HG03575 (cell line): ENCODE measurements around the gene NFATC1.

Experiments used
- ATAC-seq: cut with Tn5 transposase; IDR thresholded peaks from one replicate; pipeline ENCODE4 v1.9.1; 2021; ENCODE audit not compliant: unreplicated experiment, insufficient number of reproducible peaks, low FRiP score; ENCODE audit errors: extremely low read depth

Gene NFATC1

DNA sequence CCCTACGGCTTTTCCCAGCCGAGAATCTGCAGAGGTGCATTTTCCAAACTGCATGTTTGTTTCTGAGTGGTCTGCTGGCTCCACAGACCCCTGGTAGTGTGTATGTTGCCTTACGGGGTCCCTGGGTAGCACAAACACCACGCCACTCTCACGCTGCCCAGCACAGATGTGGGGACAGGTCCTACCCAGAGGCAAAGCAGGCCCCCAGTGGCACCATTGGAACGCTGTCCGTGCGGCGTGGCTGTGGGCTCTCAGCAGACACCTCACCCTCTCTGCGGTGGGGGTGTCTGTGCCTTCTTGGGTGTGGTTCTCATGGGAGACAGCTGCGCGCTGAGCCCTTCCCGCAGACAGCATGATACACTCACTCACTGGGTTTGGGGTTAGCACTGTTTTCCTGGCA lies 137.4 kb downstream of the NFATC1 start:
- ATAC-seq = no peak

DNA sequence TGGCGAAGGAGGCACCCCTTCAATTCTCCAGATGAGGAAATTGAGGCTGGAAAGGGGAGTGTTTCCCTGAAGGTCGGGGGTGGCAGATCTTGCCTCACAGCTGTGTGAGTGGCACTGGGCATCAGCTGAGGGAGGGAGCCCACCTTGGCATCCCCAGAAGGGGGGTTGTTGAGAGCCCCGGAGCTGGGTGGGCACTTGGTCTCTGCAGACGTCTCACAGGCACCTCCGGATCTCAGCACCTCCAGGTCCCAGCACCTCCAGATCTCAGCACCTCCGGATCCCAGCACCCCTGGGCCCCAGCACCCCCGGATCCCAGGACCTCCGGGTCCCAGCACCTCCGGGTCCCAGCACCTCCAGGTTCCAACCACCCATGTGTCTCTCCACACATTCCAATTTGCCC lies 137.9 kb downstream of the NFATC1 start:
- ATAC-seq = no peak

DNA sequence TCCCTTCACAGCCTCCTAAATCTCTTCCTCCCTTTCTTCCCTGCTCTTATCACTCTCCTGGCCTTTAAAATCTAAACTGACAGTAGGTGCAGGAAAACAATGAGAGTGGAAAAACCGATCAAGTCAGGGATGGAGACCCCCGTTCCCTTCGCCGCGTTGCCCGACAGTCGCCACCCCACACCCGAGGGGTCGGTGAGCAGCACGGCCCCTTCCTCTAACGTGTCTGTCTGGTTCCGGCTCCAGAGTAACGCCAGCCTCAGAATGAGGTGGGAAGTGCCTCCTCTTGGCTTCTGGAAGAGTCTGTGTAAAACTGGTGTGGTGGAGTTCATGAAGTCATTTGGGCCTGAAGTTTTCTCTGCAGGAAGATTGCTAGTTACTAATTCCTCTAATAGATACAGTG lies 138.6 kb downstream of the NFATC1 start:
- ATAC-seq = no peak

DNA sequence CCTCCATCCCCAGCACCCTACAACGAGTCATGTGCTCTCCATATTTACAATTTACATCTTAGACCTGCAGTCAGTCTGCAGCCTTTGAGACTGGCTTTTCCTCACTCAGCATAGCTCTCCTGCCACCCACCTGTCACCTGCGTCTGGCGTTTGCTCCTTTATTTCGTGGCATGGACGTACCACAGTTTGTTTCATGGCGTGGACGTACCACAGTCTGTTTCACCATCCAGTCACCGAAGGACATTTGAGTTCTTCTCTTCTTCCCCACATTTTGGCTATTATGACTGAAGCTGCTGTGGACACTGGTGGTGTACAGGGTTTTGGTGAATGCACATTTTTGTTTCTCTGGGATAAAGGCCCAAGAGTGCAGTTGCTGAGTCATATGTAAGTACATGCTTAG lies 142.0 kb downstream of the NFATC1 start:
- ATAC-seq = no peak

DNA sequence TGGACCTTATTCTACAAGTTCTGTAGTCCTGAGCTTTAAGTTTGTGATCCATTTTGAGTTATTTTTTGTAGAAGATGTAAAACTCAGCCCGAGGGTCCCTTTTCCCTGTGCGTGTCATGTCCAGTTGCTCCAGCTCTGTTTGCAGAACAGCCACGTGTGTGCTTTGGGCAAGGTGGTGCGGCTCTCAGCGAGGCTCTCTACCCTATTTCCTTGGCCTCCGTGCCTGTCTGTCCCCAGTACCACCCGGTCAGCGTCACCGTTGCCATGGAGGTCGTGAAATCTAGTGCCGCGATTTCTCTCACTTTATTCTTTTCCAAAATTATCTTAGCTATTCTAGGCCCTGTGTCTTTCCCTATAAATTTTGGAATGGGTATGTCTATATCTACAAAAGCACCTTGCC lies 142.9 kb downstream of the NFATC1 start:
- ATAC-seq = no peak

- ATAC-seq = no peak
Measured at GRCh38 chr18:79540161-79540903, 144.6 kb downstream of the NFATC1 start.

DNA sequence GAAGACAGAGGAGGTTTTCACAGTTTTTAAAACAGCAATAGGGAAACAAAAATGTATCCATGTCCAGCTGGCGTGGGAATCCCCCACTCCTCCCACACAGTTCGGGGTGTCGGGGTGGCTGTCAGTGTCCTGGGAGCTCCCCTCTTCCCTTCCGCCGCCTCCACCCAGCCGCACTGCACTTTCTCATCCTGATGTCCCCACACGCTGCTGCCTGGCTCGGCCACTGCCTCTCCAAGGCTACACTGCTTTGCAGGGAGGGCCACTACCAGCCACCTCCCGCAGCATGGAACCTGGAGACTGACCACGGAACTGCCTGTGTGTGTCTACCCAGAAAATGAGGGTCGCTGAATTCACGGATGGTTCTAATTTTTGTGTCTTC lies 145.2 kb downstream of the NFATC1 start:
- no peak for ATAC-seq

- no peak for ATAC-seq
Measured at GRCh38 chr18:79542213-79542612, 146.5 kb downstream of the NFATC1 start.

- no peak for ATAC-seq
Measured at GRCh38 chr18:79542876-79543750, 147.4 kb downstream of the NFATC1 start.

GRCh38 chr18:79543861-79544385 lies 148.2 kb downstream of the NFATC1 start:
- ATAC-seq = no peak

GRCh38 chr18:79544386-79544963 lies 148.7 kb downstream of the NFATC1 start:
- no peak for ATAC-seq

DNA sequence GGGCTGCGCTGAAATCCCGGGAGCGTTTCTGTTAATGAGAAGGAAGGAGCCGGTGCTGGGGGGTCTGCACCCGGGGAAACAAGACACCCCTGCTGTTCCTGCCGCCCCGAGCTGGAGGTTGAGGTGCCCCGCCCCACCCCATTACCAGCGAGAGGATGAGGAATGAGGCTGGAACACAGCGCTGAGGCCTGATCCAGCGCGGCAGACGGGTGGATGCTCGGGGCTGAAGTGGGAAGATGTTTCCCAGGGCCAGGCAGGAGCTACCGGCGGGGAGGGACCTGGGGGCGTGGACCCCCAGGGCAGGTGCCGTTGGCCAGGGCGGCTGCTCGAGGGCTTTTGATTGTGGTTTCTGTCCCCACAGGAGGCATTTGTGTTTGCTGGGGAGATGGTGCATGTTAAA lies 149.5 kb downstream of the NFATC1 start:
- no peak for ATAC-seq

DNA sequence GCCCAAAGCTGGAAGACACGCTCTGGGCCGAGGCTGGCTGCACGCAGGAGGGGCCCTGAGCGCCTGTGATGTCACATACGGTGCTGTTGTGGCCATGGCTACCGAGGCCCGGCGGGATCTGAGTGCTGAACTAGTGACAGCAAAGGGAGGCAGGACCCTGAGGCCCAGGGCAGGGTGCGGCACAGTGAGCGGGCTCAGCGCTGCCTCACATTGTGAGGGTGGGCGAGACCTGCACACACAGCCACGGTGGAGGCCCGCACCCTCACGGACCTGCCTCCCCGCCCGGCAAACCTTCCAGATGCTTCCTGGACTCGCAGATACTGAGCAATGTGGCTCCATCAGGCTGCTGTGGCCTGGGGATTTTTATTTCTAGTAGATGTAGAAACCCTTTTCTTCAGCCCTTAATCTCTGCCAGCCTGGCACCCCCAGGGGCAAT lies 150.0 kb downstream of the NFATC1 start:
- no peak for ATAC-seq

DNA sequence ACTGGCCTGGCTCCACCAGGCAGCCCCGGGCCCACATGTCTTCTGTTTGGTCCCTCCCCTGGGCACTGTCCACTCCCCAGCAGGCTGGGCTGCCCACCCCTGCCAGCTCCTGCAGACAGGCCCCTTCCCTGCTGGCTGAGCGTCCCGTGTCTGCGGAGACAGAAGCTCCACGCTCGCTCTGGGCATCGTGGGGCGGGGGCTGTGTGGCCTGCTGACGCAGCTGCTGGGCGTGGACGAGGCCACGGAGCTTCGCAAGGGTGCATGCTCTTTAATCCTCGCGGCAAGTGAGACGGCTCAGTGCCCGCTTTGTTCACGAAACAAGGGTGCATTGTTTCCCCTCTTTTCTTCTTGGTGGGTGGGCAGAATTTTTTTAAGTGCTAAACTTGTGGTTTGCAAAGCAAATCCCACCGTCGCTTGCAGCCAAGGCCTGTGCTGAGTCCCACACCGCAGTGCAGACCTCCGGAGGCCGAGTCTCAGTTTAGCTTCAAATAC lies 151.1 kb downstream of the NFATC1 start:
- no peak for ATAC-seq

DNA sequence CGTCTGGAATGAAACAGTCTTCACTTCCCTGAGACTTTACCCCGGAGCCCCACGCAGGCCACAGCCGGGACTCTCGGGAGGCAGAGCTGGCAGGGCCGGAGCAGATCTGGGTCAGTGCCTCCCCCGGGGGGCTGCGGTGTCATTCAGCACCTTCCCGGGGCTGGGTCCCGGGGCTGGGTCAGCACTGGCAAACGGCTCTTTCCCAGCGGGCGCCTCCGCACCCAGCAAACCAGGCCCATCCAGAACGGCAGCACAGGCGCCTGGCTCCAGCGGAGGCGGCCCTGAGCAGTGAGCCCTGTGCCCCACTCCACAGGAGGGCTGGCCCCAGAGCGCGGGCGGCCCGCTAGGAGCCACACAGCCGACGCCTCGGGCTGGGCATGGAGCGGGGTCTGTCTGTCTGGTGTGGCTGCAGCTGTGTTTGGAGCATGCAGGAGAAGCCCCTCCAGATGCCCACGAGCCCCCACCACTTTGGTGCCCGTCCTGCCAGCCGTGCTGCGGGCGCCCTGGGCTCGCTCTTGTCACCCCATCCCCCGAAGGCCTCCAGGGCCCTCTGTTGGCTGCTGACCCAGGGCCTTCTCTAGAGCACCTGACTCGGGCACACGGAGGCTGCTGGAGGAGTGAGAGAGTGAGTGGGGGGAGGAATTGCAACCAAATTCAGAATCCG lies 151.8 kb downstream of the NFATC1 start:
- no peak for ATAC-seq

GRCh38 chr18:79548077-79548450 lies 152.3 kb downstream of the NFATC1 start:
- no peak for ATAC-seq

GRCh38 chr18:79548621-79548985 lies 152.9 kb downstream of the NFATC1 start:
- no peak for ATAC-seq

DNA sequence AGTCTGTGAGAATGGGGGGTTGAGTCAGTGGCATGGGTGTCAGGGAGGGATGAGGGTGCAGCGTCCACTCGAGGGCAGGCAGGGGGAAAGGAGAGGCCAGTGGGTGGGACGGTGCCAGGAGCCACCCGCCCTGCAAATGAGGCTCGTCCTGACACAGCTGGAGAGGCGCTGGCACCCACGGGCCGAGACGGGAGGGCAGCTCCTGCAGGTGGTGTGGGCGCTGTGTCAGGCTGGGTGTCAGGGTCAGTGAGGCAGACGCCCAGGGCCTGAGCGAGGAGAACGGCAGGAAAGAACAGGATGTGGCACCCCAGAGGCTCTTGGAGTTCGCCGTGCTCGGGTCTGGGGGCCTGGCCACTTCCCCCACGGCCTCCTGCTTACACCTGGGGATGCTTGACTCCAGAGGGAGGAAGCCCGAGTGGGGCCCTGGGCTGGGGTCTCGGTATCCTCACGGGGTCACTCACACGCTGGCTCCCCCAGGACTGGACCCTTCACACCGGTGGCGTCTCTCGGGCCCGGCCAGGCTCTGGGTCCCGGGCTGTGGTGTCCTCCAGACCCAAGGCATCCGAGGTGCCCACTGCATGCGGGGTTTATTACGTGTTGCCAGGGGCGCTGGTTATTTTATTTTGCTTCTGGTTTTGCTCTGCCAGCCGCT lies 153.4 kb downstream of the NFATC1 start:
- ATAC-seq = no peak

DNA sequence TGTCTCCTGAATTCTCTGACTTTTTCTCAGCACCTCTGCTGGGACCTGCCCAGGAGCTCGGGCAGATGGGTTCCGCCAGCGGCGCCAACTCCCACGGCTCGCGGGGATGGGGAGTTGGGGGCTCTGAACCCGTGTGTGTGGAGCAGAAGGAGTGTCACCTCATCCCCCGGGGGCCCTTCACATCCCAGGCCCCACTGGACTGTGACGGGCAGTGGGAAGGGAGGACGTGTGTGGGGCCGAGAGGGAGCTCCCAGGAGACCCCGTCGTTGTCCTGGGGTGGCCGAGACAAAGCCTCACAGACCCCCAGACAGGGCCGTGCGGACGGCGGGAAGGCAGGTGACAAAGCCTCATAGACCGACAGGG lies 153.9 kb downstream of the NFATC1 start:
- ATAC-seq = no peak
